GM12872 (cell line): ENCODE measurements around the gene EML4.

Experiments used
- CTCF ChIP-seq: IDR thresholded peaks from 3 replicates; pipeline ENCODE4 v1.5.1; 2011; ENCODE audit warnings: low read depth, mild to moderate bottlenecking, low read length, moderate library complexity; ENCODE audit not compliant: insufficient read depth

EML4 gene

GRCh38 chr2:42183775-42184174, 14.6 kb downstream of the EML4 start:
- TF ChIP-seq CTCF, result no peak

GRCh38 chr2:42184346-42184745, 15.2 kb downstream of the EML4 start:
- no peak for TF ChIP-seq CTCF

GRCh38 chr2:42185220-42185921, 16.2 kb downstream of the EML4 start:
- no peak for TF ChIP-seq CTCF

- no peak for TF ChIP-seq CTCF
These were observed 17.2 kb downstream of the EML4 start for GRCh38 chr2:42186366-42186765.

- TF ChIP-seq CTCF, result no peak
These were observed 17.9 kb downstream of the EML4 start for GRCh38 chr2:42186945-42187632.

- TF ChIP-seq CTCF, result no peak
These were observed 18.7 kb downstream of the EML4 start for GRCh38 chr2:42187886-42188285.

DNA sequence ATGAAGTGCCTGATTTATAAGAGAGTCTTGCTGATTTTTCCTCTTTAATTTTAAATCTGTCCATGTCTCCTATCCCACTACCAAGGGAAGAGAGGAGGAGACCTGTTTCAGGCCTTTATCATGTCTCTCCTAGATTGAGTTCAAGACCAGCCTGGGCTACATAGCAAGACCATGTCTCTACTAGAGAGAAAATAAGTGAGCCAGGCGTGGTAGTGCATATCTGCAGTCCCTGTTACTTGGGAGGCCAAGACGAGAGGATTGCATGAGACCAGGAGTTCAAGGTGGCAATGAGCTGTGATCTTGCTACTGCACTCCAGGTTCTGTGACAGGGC, 20.0 kb downstream of the EML4 start:
- no peak for TF ChIP-seq CTCF
